K562 (cell line): ENCODE results near the gene KRTAP12-2.

ENCODE experiments used
- CEBPZ ChIP-seq: fragments of 150-350 bp; IDR thresholded peaks from 2 replicates; pipeline ENCODE4 v1.6.1; 2014; ENCODE audit warnings: low read depth, mild to moderate bottlenecking, low read length, borderline replicate concordance
- CTCF ChIP-seq, 3 experiments: IDR thresholded peaks in 2 of 3; conservative IDR thresholded peaks in 1 of 3; 2 replicates each; pipeline ENCODE4 v1.5.1; 2011 to 2012; ENCODE audit warnings: low read length in 3 of 3, mild to moderate bottlenecking in 3 of 3, control low read depth in 2 of 3, improper control_type of control experiment in 1 of 3, inconsistent platforms in 1 of 3, low read depth in 1 of 3, mixed read lengths in 1 of 3, moderate library complexity in 1 of 3; ENCODE audit not compliant: insufficient read depth in 2 of 3
- EP300 ChIP-seq: IDR thresholded peaks from 2 replicates; pipeline ENCODE4 v1.6.1; 2012; ENCODE audit warnings: low read length, improper control_type of control experiment
- KDM5B ChIP-seq: fragments of 200-600 bp; sonication (generic); IDR thresholded peaks from 2 replicates; pipeline ENCODE4 v1.6.1; 2012; ENCODE audit warnings: low read depth, mild to moderate bottlenecking, moderate library complexity, low read length, control low read depth, inconsistent platforms; ENCODE audit not compliant: insufficient replicate concordance
- MAX ChIP-seq: sonication (generic); formaldehyde crosslinking; IDR thresholded peaks from 2 replicates; pipeline ENCODE4 v1.9.0; 2022; ENCODE audit warnings: mild to moderate bottlenecking, missing genetic modification reagents
- PHF21A ChIP-seq: fragments of 450-650 bp; IDR thresholded peaks from 2 replicates; pipeline ENCODE4 v1.6.1; 2017; ENCODE audit warnings: low read depth, borderline replicate concordance
- PURB ChIP-seq: sonication (generic); formaldehyde crosslinking; IDR thresholded peaks from 2 replicates; pipeline ENCODE4 v1.9.0; 2021; ENCODE audit warnings: low read depth, mild to moderate bottlenecking, missing genetic modification reagents
- SRSF1 ChIP-seq: fragments of 200-400 bp; formaldehyde crosslinking; IDR thresholded peaks from 2 replicates; pipeline ENCODE4 v1.6.1; 2017; ENCODE audit warnings: mild to moderate bottlenecking, low read depth, low read length, moderate library complexity
- TBL1XR1 ChIP-seq, 2 experiments: IDR thresholded peaks; 2 replicates each; pipeline ENCODE4 v1.6.1; 2012; ENCODE audit warnings: improper control_type of control experiment in 2 of 2, low read length in 2 of 2, mild to moderate bottlenecking in 1 of 2
- ZBTB49 ChIP-seq: sonication (generic); formaldehyde crosslinking; IDR thresholded peaks from 2 replicates; pipeline ENCODE4 v1.8.0; 2022; ENCODE audit warnings: missing genetic modification reagents, mild to moderate bottlenecking, borderline replicate concordance
- ZNF143 ChIP-seq: sonication (generic); formaldehyde crosslinking; IDR thresholded peaks from 2 replicates; pipeline ENCODE4 v1.9.0; 2022; ENCODE audit warnings: mild to moderate bottlenecking, missing genetic modification reagents
- ZNF24 ChIP-seq: fragments of 450-650 bp; IDR thresholded peaks from 2 replicates; pipeline ENCODE4 v1.6.1; 2016
- ZNF512 ChIP-seq: IDR thresholded peaks from 2 replicates; pipeline ENCODE4 v1.6.1; 2016; ENCODE audit warnings: missing genetic modification characterization, missing compliant biosample characterization

GRCh38 chr21:44671911-44672310 lies 5.2 kb upstream of the KRTAP12-2 start:
- no peak for TF ChIP-seq ZNF512
- TF ChIP-seq EP300 = no peak
- no peak for TF ChIP-seq KDM5B
- no peak for TF ChIP-seq ZNF24
- no peak for TF ChIP-seq MAX (CRISPR knock-in tag)
- TF ChIP-seq PURB (CRISPR knock-in tag) = no peak
- TF ChIP-seq CTCF (IDR thresholded peaks at IDR 0.05 in 2 of 3, conservative IDR thresholded peaks at IDR 0.05 in 1 of 3; ENCODE audit: insufficient read depth in 2 of 3, low read depth in 1 of 3, low read length in 3 of 3) = no peak
- TF ChIP-seq ZNF143 = no peak
- no peak for TF ChIP-seq CEBPZ
- TF ChIP-seq PHF21A = no peak
- no peak for TF ChIP-seq ZBTB49
- no peak for TF ChIP-seq TBL1XR1 (IDR thresholded peaks at IDR 0.05; ENCODE audit: low read length in 2 of 2)
- no peak for TF ChIP-seq SRSF1
